HUES48 (cell line): ENCODE measurements around the gene ADRA2B.
"Not testable (repeated sequence)": the region's sequence is repeated elsewhere in the genome, so short reads cannot be mapped to it uniquely, and the experiment has no call there.

Experiments used
- H3K27ac ChIP-seq: one replicate; pipeline ENCODE4 v1.7.0; 2013; ENCODE audit warnings: low read depth, low read length, inconsistent platforms
- H3K27me3 ChIP-seq: 2 replicates; pipeline ENCODE4 v1.6.1; 2013; ENCODE audit warnings: mild to moderate bottlenecking, low read length; ENCODE audit not compliant: control insufficient read depth, insufficient read depth
- H3K36me3 ChIP-seq: 2 replicates; pipeline ENCODE4 v1.6.1; 2013; ENCODE audit warnings: low read length; ENCODE audit not compliant: control insufficient read depth, insufficient read depth
- H3K4me1 ChIP-seq: 2 replicates; pipeline ENCODE4 v1.6.1; 2013; ENCODE audit warnings: mild to moderate bottlenecking, low read length; ENCODE audit not compliant: control insufficient read depth, insufficient read depth
- H3K4me3 ChIP-seq: 2 replicates; pipeline ENCODE4 v1.5.1; 2013; ENCODE audit warnings: mild to moderate bottlenecking, low read depth, low read length
- H3K9ac ChIP-seq: 2 replicates; pipeline ENCODE4 v1.6.1; 2013; ENCODE audit warnings: mild to moderate bottlenecking, low read depth, low read length, moderate library complexity
- H3K9me3 ChIP-seq: 2 replicates; pipeline ENCODE4 v1.6.1; 2013; ENCODE audit warnings: low read length; ENCODE audit not compliant: control insufficient read depth, insufficient read depth

Gene ADRA2B

GRCh38 chr2:96081042-96081441, 35.3 kb downstream of the ADRA2B start:
- Histone ChIP-seq H3K27ac (no peak overlapping the region), H3K4me3 (no peak overlapping the region), H3K9ac (no peak overlapping the region), H3K36me3 (no peaks in the 10 kb centered on the region), H3K27me3 (no peaks in the 10 kb centered on the region), H3K4me1 (no peaks in the 10 kb centered on the region), H3K9me3 (no peaks in the 10 kb centered on the region)

- H3K9ac ChIP-seq: no peak overlapping the region
Observed at GRCh38 chr2:96075199-96075771, 41.1 kb downstream of the ADRA2B start.

GRCh38 chr2:96074156-96074555, 42.2 kb downstream of the ADRA2B start:
- no peaks in the 10 kb centered on the region for H3K27me3 ChIP-seq
- H3K27ac ChIP-seq: no peak overlapping the region
- H3K9ac ChIP-seq: no peak overlapping the region
- no peaks in the 10 kb centered on the region for H3K4me1 ChIP-seq
- H3K4me3 ChIP-seq: no peak overlapping the region
- H3K9me3 ChIP-seq: no peaks in the 10 kb centered on the region
- no peaks in the 10 kb centered on the region for H3K36me3 ChIP-seq

More at GRCh38 chr2:96075199-96075771, 41.1 kb downstream of the ADRA2B start:
- no peaks in the 10 kb centered on the region for H3K36me3 ChIP-seq
- no peak overlapping the region for H3K4me3 ChIP-seq
- no peak overlapping the region for H3K27ac ChIP-seq
- H3K9me3 ChIP-seq: no peaks in the 10 kb centered on the region
- no peaks in the 10 kb centered on the region for H3K4me1 ChIP-seq
- no peaks in the 10 kb centered on the region for H3K27me3 ChIP-seq

- no peak overlapping the region for H3K27ac ChIP-seq
- H3K9me3 ChIP-seq: no peaks in the 10 kb centered on the region
- no peaks in the 10 kb centered on the region for H3K36me3 ChIP-seq
- no peak overlapping the region for H3K4me3 ChIP-seq
- no peaks in the 10 kb centered on the region for H3K27me3 ChIP-seq
- H3K9ac ChIP-seq: no peak overlapping the region
- H3K4me1 ChIP-seq: no peaks in the 10 kb centered on the region
Observed at GRCh38 chr2:96073170-96073775, 43.1 kb downstream of the ADRA2B start.

- H3K9ac ChIP-seq: no peak overlapping the region
- H3K4me3 ChIP-seq: no peak overlapping the region
- no peaks in the 10 kb centered on the region for H3K9me3 ChIP-seq
- peaks cover 4% of the 10 kb centered on the region; the same call in 1 of the 2 replicates for H3K4me1 ChIP-seq
- no peaks in the 10 kb centered on the region for H3K36me3 ChIP-seq
- no peak overlapping the region for H3K27ac ChIP-seq
- no peaks in the 10 kb centered on the region for H3K27me3 ChIP-seq
Observed at GRCh38 chr2:96072746-96073145, 43.6 kb downstream of the ADRA2B start.

GRCh38 chr2:96071977-96072491, 44.3 kb downstream of the ADRA2B start:
- not testable (repeated sequence) for H3K27me3 ChIP-seq, H3K4me1 ChIP-seq, H3K36me3 ChIP-seq, H3K4me3 ChIP-seq, H3K9ac ChIP-seq, H3K9me3 ChIP-seq, H3K27ac ChIP-seq

- not testable (repeated sequence) for H3K27me3 ChIP-seq, H3K9ac ChIP-seq, H3K36me3 ChIP-seq, H3K27ac ChIP-seq, H3K9me3 ChIP-seq, H3K4me3 ChIP-seq, H3K4me1 ChIP-seq
Observed at GRCh38 chr2:96071087-96071976, 45.0 kb downstream of the ADRA2B start.

GRCh38 chr2:96070351-96070750, 46.0 kb downstream of the ADRA2B start:
- H3K4me3 ChIP-seq, H3K4me1 ChIP-seq, H3K9me3 ChIP-seq, H3K9ac ChIP-seq, H3K36me3 ChIP-seq, H3K27ac ChIP-seq, H3K27me3 ChIP-seq: not testable (repeated sequence)

- not testable (repeated sequence) for H3K4me3 ChIP-seq, H3K36me3 ChIP-seq, H3K27ac ChIP-seq, H3K4me1 ChIP-seq, H3K27me3 ChIP-seq, H3K9ac ChIP-seq, H3K9me3 ChIP-seq
Observed at GRCh38 chr2:96069878-96070277, 46.5 kb downstream of the ADRA2B start.

- H3K9me3 ChIP-seq, H3K27ac ChIP-seq, H3K9ac ChIP-seq, H3K4me1 ChIP-seq, H3K27me3 ChIP-seq, H3K4me3 ChIP-seq, H3K36me3 ChIP-seq: not testable (repeated sequence)
Observed at GRCh38 chr2:96067902-96068581, 48.3 kb downstream of the ADRA2B start.
